A549 (cell line): Measurements from ENCODE around the gene SH3RF2.

Experiments used
- CTCF ChIP-seq: fragments of >200 bp; sonication (Bioruptor Twin); formaldehyde crosslinking; IDR thresholded peaks from 3 replicates; pipeline ENCODE4 v1.5.1; 2016
- MAZ ChIP-seq: fragments of 150-350 bp; IDR thresholded peaks from 2 replicates; pipeline ENCODE4 v1.6.1; 2014; ENCODE audit warnings: antibody characterized with exemption, low read depth, low read length, borderline replicate concordance
- POLR2AphosphoS2 ChIP-seq: conservative IDR thresholded peaks from 2 replicates; pipeline ENCODE4 v1.6.1; 2012; ENCODE audit warnings: low read length, improper control_type of control experiment, inconsistent platforms
- SREBF2 ChIP-seq: fragments of 450-650 bp; IDR thresholded peaks from 2 replicates; pipeline ENCODE4 v1.6.1; 2014; ENCODE audit warnings: mild to moderate bottlenecking, moderate library complexity

GRCh38 chr5:145902421-145902820 lies 34.0 kb upstream of the SH3RF2 start:
- TF ChIP-seq CTCF (no peak), MAZ (no peak), SREBF2 (no peak), POLR2AphosphoS2 (no peak)
